ENCODE results near the gene ZSWIM8. TPM values are rescaled to one million over a fixed set of nuclear protein-coding genes. Genes with fewer than 3 reads are reported as not detected.
"Not testable (repeated sequence)": the region's sequence is repeated elsewhere in the genome, so short reads cannot be mapped to it uniquely, and the experiment has no call there.

The ZSWIM8 gene, protein sequence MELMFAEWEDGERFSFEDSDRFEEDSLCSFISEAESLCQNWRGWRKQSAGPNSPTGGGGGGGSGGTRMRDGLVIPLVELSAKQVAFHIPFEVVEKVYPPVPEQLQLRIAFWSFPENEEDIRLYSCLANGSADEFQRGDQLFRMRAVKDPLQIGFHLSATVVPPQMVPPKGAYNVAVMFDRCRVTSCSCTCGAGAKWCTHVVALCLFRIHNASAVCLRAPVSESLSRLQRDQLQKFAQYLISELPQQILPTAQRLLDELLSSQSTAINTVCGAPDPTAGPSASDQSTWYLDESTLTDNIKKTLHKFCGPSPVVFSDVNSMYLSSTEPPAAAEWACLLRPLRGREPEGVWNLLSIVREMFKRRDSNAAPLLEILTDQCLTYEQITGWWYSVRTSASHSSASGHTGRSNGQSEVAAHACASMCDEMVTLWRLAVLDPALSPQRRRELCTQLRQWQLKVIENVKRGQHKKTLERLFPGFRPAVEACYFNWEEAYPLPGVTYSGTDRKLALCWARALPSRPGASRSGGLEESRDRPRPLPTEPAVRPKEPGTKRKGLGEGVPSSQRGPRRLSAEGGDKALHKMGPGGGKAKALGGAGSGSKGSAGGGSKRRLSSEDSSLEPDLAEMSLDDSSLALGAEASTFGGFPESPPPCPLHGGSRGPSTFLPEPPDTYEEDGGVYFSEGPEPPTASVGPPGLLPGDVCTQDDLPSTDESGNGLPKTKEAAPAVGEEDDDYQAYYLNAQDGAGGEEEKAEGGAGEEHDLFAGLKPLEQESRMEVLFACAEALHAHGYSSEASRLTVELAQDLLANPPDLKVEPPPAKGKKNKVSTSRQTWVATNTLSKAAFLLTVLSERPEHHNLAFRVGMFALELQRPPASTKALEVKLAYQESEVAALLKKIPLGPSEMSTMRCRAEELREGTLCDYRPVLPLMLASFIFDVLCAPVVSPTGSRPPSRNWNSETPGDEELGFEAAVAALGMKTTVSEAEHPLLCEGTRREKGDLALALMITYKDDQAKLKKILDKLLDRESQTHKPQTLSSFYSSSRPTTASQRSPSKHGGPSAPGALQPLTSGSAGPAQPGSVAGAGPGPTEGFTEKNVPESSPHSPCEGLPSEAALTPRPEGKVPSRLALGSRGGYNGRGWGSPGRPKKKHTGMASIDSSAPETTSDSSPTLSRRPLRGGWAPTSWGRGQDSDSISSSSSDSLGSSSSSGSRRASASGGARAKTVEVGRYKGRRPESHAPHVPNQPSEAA (N-terminal part only)
- total RNA-seq: 46.2 TPM
- long read RNA-seq, full-length matches to known transcripts: 4 of 37 reads
- long read RNA-seq, partial matches to known transcripts: 17 of 37 reads
- long read RNA-seq, other reads (novel, unspliced or antisense): 16 of 37 reads

DNA sequence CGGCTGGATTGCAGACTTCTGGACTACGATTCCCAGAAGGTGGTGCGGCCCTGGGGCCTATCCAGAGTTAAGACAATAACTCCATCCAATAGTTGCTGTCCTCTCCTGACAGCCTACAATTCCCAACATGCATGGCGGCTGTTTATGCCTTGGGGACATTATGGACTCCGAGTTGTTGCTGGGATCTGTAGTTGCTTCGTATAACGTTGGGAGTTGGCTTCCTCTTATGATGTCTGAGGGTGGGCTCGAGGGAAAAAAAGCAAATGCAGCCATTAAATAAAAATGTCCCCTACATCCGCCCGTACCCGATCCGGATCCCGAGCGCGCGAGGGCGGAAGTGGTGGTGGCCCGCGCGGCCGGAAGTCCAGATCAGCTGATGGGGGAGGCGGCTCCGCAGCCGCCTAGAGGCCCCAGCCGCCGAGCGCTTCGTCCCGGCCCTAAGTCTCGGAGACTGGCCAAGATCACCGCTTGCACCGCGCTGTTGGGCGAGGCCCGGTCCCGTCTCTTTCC is at the start of gene ZSWIM8:
TSS of gene ZSWIM8 (plus strand) at position 396 of the 510 bp plus-strand sequence. CDS start 273 bp downstream, outside the sequence.
- H3K4me1 ChIP-seq: peaks cover 79% of the 10 kb centered on the region
- intact Hi-C loops (cut with micrococcal nuclease): no loop called here
- DNase-seq: peak; percentile 87

DNA sequence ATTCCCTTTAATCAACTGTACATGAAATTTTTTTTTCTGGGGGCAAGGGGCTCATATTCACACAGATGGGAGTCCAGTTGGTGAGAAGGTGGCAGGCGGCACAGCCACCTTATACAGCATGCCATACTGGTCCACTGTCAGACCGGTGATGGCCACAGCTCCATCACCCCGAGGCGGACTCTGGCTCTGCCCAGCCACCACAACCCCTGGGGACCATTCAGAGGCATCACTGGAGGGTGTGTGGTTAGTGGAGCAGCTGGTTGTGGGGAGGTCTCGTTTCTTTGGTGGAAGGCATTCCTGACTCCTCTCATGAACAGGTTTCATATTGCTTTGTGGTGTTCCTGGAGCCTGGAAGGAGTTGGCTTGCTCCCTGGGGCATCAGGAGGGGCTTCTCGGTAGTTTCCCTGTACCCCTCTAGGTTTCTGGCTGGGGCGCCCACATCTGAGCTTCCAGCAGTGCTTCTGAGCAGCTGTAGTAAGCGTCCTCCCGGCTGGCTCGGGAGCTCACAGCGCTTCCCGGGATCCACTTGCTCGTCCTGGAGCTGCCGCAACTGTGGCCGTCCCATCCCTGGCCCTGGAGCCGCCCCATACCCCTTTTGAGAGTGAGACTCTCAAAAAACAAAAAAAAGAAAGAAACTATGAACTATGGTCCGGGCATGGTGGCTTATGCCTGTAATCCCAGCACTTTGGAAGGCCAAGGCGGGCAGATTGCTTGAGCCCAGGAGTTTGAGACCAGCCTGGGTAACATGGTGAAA is 44.7 kb upstream of the ZSWIM8 start:
- Histone ChIP-seq H3K36me3 (peaks cover 20% of the 10 kb centered on the region), H3K4me1 (peaks cover 32% of the 10 kb centered on the region)
- H3K4me3 ChIP-seq; H3K27me3 ChIP-seq (ENCODE audit: low read depth); DNase-seq; H3K9me3 ChIP-seq (replicated peaks); intact Hi-C loops (cut with micrococcal nuclease); H3K27ac ChIP-seq (replicated peaks): not testable (repeated sequence)

More for the DNA sequence above, at the start of gene ZSWIM8:
- Histone ChIP-seq H3K4me3 (peak within 1 kb of the TSS; percentile 93), H3K36me3 (peaks cover 14% of the 10 kb centered on the region), H3K27me3 (ENCODE audit: low read depth) (no peaks in the 10 kb centered on the region), H3K27ac (replicated peaks) (peak within 1 kb of the TSS; percentile 95), H3K9me3 (replicated peaks) (no peaks in the 10 kb centered on the region)
- TF ChIP-seq, protein P1, sequence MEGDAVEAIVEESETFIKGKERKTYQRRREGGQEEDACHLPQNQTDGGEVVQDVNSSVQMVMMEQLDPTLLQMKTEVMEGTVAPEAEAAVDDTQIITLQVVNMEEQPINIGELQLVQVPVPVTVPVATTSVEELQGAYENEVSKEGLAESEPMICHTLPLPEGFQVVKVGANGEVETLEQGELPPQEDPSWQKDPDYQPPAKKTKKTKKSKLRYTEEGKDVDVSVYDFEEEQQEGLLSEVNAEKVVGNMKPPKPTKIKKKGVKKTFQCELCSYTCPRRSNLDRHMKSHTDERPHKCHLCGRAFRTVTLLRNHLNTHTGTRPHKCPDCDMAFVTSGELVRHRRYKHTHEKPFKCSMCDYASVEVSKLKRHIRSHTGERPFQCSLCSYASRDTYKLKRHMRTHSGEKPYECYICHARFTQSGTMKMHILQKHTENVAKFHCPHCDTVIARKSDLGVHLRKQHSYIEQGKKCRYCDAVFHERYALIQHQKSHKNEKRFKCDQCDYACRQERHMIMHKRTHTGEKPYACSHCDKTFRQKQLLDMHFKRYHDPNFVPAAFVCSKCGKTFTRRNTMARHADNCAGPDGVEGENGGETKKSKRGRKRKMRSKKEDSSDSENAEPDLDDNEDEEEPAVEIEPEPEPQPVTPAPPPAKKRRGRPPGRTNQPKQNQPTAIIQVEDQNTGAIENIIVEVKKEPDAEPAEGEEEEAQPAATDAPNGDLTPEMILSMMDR (IDR thresholded peaks at IDR 0.05; ENCODE audit: borderline replicate concordance): peak; percentile 20

DNA sequence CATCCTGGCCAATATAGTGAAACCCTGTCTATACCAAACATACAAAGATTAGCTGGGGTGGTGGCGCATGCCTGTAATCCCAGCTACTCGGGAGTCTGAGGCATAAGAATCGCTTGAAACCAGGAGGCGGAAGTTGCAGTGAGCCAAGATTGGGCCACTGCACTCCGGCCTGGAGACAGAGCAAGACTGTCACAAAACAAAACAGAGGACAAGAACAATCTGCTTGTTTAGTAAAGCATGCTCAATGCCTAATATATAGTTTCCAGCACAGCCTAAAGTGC is 43.0 kb upstream of the ZSWIM8 start:
- Histone ChIP-seq H3K4me3 (no peak overlapping the region), H3K27ac (replicated peaks) (no peak overlapping the region), H3K4me1 (peaks cover 47% of the 10 kb centered on the region), H3K36me3 (peaks cover 12% of the 10 kb centered on the region), H3K9me3 (replicated peaks) (no peaks in the 10 kb centered on the region), H3K27me3 (ENCODE audit: low read depth) (no peaks in the 10 kb centered on the region)
- intact Hi-C loops (cut with micrococcal nuclease): no loop called here
- TF ChIP-seq, protein P1 (IDR thresholded peaks at IDR 0.05; ENCODE audit: borderline replicate concordance): no peak
- DNase-seq: no peak

DNA sequence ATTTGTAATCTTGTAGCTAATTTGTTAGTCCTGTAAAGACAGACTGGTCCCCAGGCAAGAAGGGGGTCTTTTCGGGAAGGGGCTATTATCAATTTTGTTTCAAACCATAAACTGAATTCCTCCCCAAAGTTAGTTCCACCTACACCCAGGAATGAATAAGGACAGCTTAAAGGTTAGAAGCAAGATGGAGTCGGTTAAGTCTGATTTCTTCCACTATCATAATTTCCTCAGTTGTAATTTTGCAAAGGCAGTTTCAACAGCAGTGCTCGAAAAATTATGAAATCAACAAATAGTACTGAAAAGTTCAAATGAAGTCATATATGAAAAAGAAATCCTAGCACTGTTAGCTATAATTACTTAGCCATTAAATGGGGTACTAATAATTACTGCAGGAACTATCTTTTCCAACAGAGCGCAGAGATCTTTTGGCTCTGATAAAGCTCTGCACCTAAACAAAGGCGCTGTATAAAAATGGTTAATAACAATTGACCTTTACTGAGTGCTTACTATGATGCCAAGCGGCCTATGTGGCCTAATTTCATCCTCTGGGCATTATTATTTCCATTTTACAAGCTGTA is 42.0 kb upstream of the ZSWIM8 start:
- intact Hi-C loops (cut with micrococcal nuclease): no loop called here
- TF ChIP-seq, protein P1 (IDR thresholded peaks at IDR 0.05; ENCODE audit: borderline replicate concordance): no peak
- peak overlapping the region; percentile 93 for H3K27ac ChIP-seq (replicated peaks)
- peak overlapping the region; percentile 92 for H3K4me3 ChIP-seq
- H3K4me1 ChIP-seq: peaks cover 48% of the 10 kb centered on the region
- no peak for DNase-seq
- no peaks in the 10 kb centered on the region for H3K27me3 ChIP-seq (ENCODE audit: low read depth)
- H3K36me3 ChIP-seq: peaks cover 18% of the 10 kb centered on the region
- no peaks in the 10 kb centered on the region for H3K9me3 ChIP-seq (replicated peaks)
